Gastrocnemius medialis (tissue), 4 donors: Measurements from ENCODE around the gene RAB43. TPM values are rescaled to one million over a fixed set of nuclear protein-coding genes. Genes with fewer than 3 reads are reported as not detected.
"Not testable (repeated sequence)": the region's sequence is repeated elsewhere in the genome, so short reads cannot be mapped to it uniquely, and the experiment has no call there.

Source experiments
- ATAC-seq, 2 donors: fragments of 150-250 bp; one replicate each; pipeline ENCODE4 v1.9.1; 2016
- DNase-seq, 2 donors: peaks; one replicate each; pipeline ENCODE4 v3.0.0-alpha.2; 2019
- H3K27ac ChIP-seq, 4 donors: fragments of 200-600 bp; sonication (generic); 1 replicate in 1 of 4; 2 replicates in 3 of 4; pipeline ENCODE4 v1.5.1; 2016 to 2018; ENCODE audit warnings: mild to moderate bottlenecking in 2 of 4, moderate library complexity in 1 of 4
- H3K27me3 ChIP-seq, 3 donors: fragments of 200-600 bp; sonication (generic) in 2 of 3; 1 replicate in 1 of 3; 2 replicates in 2 of 3; pipeline versions ENCODE4 v1.5.1 to v1.6.0; 2016 to 2019; ENCODE audit warnings: mild to moderate bottlenecking in 1 of 3, moderate library complexity in 1 of 3
- H3K36me3 ChIP-seq, 2 donors: fragments of 200-600 bp; sonication (generic) in 1 of 2; one replicate each; pipeline ENCODE4 v1.5.1; 2017 to 2018
- H3K4me1 ChIP-seq, 2 donors: fragments of 200-600 bp; sonication (generic) in 1 of 2; one replicate each; pipeline ENCODE4 v1.5.1; 2016 to 2017; ENCODE audit warnings: mild to moderate bottlenecking in 2 of 2
- H3K4me3 ChIP-seq, 4 donors: fragments of 200-600 bp; sonication (generic) in 3 of 4; 1 replicate in 1 of 4; 2 replicates in 3 of 4; pipeline ENCODE4 v1.5.1; 2016 to 2019; ENCODE audit warnings: mild to moderate bottlenecking in 2 of 4
- H3K9me3 ChIP-seq, 3 donors: fragments of 200-600 bp; sonication (generic) in 2 of 3; 1 replicate in 1 of 3; 2 replicates in 2 of 3; pipeline ENCODE4 v1.5.1; 2016 to 2019
- POLR2A ChIP-seq, 2 donors: fragments of 450-650 bp; IDR thresholded peaks; one replicate each; pipeline ENCODE4 v1.6.1; 2017; ENCODE audit warnings: antibody characterized with exemption in 2 of 2, mild to moderate bottlenecking in 2 of 2, moderate library complexity in 2 of 2
- in situ Hi-C, 4 donors: fragments of 200-750 bp; cut with MboI; loops; one replicate each; pipeline versions ENCODE4 v1.15.0 to v1.8.0; 2017; ENCODE audit warnings: low sequenced_read_pairs in 4 of 4
- intact Hi-C: fragments of 100-400 bp; cut with DNase I; formaldehyde crosslinking; loops from one replicate; pipeline ENCODE4 v1.15.1; 2023; ENCODE audit warnings: low total_unique reads
- total RNA-seq, 4 donors: library from RNA; depleted of rRNA; stranded (reverse); fragments of >200 nt; gene quantifications; one replicate each; pipeline versions ENCODE4 v1.1.0 to v1.2.3, GENCODE V29; 2016
- TF ChIP-seq, protein P1 (sequence below), 5 experiments: fragments of 450-650 bp in 3 of 5; fragments of 200-600 bp in 2 of 5; sonication (generic) in 2 of 5; IDR thresholded peaks in 4 of 5; conservative IDR thresholded peaks in 1 of 5; 1 replicate in 4 of 5; 2 replicates in 1 of 5; pipeline ENCODE4 v1.5.1; 2016 to 2019; ENCODE audit warnings: antibody characterized with exemption in 5 of 5, mild to moderate bottlenecking in 3 of 5, moderate library complexity in 3 of 5

Gene RAB43
- total RNA-seq: 1 to 10 TPM; 1.1 to 3.9 (median 2.5) TPM

DNA sequence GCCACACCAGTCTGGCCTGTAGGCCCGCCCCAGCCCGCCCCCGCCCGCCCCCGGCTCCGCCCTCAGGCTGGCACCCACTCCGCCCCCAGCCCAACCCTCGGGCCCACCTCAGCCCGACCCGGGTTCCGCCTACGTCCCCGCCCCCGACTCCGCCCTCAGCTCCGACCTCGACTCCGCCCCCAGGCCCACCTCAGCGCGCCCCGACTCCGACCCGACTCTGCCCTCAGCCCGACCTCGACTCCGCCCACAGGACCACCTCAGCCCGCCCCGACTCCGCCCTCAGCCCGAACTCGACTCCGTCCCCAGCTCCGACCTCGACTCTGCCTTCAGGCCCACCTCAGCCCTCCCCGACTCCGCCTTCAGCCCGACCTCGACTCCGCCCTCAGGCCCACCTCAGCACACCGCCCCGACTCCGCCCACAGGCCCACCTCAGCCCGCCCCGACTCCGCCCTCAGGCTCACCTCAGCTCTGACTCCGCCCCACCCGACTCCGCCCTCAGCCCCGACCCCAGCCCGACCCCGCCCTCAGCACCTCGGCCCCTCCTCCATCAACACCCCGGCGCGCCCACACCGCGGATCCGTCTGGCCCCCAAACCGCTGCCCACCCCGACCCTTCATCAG lies at the start of gene RAB43:
RAB43 (minus strand) TSS at position 13 of the 620 bp plus-strand sequence. CDS start 315 bp downstream, outside the sequence.
- Histone ChIP-seq H3K27ac (peak within 1 kb of the TSS; percentile 87 to 92 (median 90)), H3K4me1 (peaks cover 15 to 19% of the 10 kb centered on the region in 2 donors), H3K27me3 (no peaks in the 10 kb centered on the region), H3K36me3 (no peaks in the 10 kb centered on the region), H3K9me3 (no peaks in the 10 kb centered on the region), H3K4me3 (peak within 1 kb of the TSS; percentile 74 to 85 (median 80))
- intact Hi-C loops (loop anchor here (2.0 to 5.0 kb wide), 2 partner anchors 127 to 195 kb away; partner anchors contain the start of gene COPG1), in situ Hi-C loops (no loop called here)
- ATAC-seq (peak; percentile 67 to 69), DNase-seq (peak; percentile 72 to 80)
- TF ChIP-seq POLR2A (IDR thresholded peaks at IDR 0.05): no peak
- TF ChIP-seq, protein P1, sequence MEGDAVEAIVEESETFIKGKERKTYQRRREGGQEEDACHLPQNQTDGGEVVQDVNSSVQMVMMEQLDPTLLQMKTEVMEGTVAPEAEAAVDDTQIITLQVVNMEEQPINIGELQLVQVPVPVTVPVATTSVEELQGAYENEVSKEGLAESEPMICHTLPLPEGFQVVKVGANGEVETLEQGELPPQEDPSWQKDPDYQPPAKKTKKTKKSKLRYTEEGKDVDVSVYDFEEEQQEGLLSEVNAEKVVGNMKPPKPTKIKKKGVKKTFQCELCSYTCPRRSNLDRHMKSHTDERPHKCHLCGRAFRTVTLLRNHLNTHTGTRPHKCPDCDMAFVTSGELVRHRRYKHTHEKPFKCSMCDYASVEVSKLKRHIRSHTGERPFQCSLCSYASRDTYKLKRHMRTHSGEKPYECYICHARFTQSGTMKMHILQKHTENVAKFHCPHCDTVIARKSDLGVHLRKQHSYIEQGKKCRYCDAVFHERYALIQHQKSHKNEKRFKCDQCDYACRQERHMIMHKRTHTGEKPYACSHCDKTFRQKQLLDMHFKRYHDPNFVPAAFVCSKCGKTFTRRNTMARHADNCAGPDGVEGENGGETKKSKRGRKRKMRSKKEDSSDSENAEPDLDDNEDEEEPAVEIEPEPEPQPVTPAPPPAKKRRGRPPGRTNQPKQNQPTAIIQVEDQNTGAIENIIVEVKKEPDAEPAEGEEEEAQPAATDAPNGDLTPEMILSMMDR (IDR thresholded peaks at IDR 0.05 in 4 of 5, conservative IDR thresholded peaks at IDR 0.05 in 1 of 5): no peak

DNA sequence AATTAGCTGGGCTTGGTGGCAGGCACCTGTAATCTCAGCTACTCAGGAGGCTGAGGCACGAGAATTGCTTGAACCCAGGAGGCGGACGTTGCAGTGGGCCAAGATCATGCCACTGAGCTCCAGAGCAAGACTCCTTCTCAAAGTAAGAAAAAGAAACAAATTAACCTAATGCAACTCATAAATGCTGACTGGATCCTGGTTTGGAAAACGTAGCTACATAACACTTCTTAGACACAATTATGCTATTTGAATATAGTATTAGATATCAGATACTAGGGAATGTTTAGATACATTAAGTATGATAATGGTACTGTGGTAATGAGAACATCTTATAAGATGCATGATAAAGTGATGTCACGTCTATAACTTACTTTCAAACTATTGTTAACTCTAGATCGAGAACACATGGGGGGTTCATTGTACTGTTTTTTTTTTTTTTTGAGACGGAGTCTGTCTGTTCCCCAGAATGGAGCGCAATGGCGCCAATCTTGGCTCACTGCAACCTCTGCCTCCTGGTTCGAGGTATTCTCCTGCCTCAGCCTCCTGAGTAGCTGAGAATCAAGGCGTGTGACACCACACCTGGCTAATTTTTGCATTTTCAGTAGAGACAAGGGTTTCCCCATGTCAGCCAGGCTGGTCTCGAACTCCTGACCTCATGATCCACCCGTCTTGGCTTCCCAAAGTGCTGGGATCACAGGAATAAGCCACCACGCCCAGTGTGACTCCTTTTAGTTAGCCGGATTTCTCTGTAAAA lies 45.2 kb upstream of the RAB43 start:
- no peak for ATAC-seq
- intact Hi-C loops: no loop called here
- peaks cover 23 to 37% of the 10 kb centered on the region in 2 donors for H3K4me1 ChIP-seq
- in situ Hi-C loops: no loop called here
- no peaks in the 10 kb centered on the region for H3K9me3 ChIP-seq
- peak overlapping the region in 3 of 4 donors; percentile 7 to 27 (median 12) for H3K27ac ChIP-seq
- H3K36me3 ChIP-seq: peaks cover 17 to 67% of the 10 kb centered on the region in 2 donors
- H3K27me3 ChIP-seq: no peaks in the 10 kb centered on the region
- TF ChIP-seq, protein P1 (IDR thresholded peaks at IDR 0.05 in 4 of 5, conservative IDR thresholded peaks at IDR 0.05 in 1 of 5): no peak
- no peak for TF ChIP-seq POLR2A (IDR thresholded peaks at IDR 0.05)
- H3K4me3 ChIP-seq: no peak overlapping the region
- DNase-seq: no peak

DNA sequence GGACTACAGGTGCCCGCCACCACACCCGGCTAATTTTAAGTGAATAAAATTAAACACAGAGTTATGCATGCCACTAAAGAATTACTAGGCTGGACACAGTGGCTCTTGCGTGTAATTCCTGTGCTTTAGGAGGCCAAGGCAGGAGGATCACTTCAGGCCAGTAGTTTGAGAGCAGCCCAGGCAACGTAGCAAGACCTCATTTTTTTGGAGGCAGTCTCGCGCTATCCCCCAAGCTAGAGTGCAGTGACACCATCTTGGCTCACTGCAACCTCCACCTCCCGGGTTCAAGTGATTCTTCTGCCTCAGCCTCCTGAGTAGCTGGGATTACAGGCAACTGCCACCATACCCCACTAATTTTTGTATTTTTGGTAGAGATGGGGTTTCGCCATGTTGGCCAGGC lies 44.0 kb upstream of the RAB43 start:
- intact Hi-C loops, H3K27me3 ChIP-seq, in situ Hi-C loops, H3K9me3 ChIP-seq, H3K4me3 ChIP-seq, DNase-seq, ATAC-seq: not testable (repeated sequence)
- H3K4me1 ChIP-seq: peaks cover 15 to 27% of the 10 kb centered on the region in 2 donors
- H3K36me3 ChIP-seq: peaks cover 10 to 55% of the 10 kb centered on the region in 2 donors
- peak overlapping the region in 3 of 4 donors; percentile 7 to 27 (median 11) for H3K27ac ChIP-seq

DNA sequence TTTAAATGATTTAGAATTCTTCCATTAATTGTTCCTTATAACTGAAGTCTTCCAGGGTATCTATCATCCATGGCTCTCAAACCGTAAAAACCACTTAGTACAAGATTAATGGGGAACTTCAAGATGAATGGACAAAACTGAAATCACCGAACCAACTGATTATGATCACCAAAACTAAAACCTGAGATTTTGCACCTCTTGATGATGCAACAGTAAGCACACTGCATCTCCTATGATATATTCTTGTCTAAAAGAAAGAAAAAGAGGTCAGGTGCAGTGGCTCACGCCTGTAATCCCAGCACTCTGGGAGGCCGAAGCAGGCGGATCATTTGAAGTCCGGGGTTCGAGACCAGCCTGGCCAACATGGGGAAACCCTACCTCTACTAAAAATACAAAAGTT lies 42.9 kb upstream of the RAB43 start:
- TF ChIP-seq, protein P1 (IDR thresholded peaks at IDR 0.05 in 4 of 5, conservative IDR thresholded peaks at IDR 0.05 in 1 of 5): no peak
- no peak for TF ChIP-seq POLR2A (IDR thresholded peaks at IDR 0.05)
- DNase-seq (no peak), ATAC-seq (no peak)
- intact Hi-C loops: no loop called here
- peaks cover 7 to 44% of the 10 kb centered on the region in 2 donors for H3K36me3 ChIP-seq
- H3K9me3 ChIP-seq: no peaks in the 10 kb centered on the region
- no peaks in the 10 kb centered on the region for H3K27me3 ChIP-seq
- in situ Hi-C loops: no loop called here
- H3K4me1 ChIP-seq: peaks cover 22 to 29% of the 10 kb centered on the region in 2 donors
- no peak overlapping the region for H3K4me3 ChIP-seq
- peak overlapping the region; percentile 2 to 29 (median 18) for H3K27ac ChIP-seq
